SK-N-DZ (cell line): ENCODE results near the gene MYBL2. TPM values are rescaled to one million over a fixed set of nuclear protein-coding genes. Genes with fewer than 3 reads are reported as not detected.
"Not testable (repeated sequence)": the region's sequence is repeated elsewhere in the genome, so short reads cannot be mapped to it uniquely, and the experiment has no call there.

Experiments
- DNase-seq: peaks from one replicate; pipeline ENCODE4 v3.0.0-alpha.2; 2015; ENCODE audit warnings: low spot score
- polyA plus RNA-seq, 2 experiments: library from polyadenylated mRNA; depleted of rRNA; stranded (reverse); fragments of >200 nt; gene quantifications; 2 replicates each; pipeline ENCODE4 v1.2.3, GENCODE V29; 2014

MYBL2 gene
- polyA plus RNA-seq (2014; cell fraction: cytosol; rRNA removed), result 87.6 and 99.1 TPM in 2 replicates
- polyA plus RNA-seq (2014; cell fraction: nucleus; rRNA removed), result 65.7 and 84.3 TPM in 2 replicates

GRCh38 chr20:43666376-43667328 lies at the start of gene MYBL2:
Gene MYBL2, plus strand, starts transcription at chr20:43667114. Its CDS starts 170 bp downstream, at chr20:43667284.
- peak; percentile 79 for DNase-seq

GRCh38 chr20:43631598-43631997 lies 35.3 kb upstream of the MYBL2 start:
- no peak for DNase-seq

- DNase-seq, result no peak
Measured at GRCh38 chr20:43636429-43636828, 30.5 kb upstream of the MYBL2 start.

- DNase-seq, result no peak
Measured at GRCh38 chr20:43642548-43642947, 24.4 kb upstream of the MYBL2 start.

- DNase-seq, result no peak
Measured at GRCh38 chr20:43650997-43651525, 15.9 kb upstream of the MYBL2 start.

- DNase-seq, result not testable (repeated sequence)
Measured at GRCh38 chr20:43651650-43652184, 15.2 kb upstream of the MYBL2 start.

- no peak for DNase-seq
Measured at GRCh38 chr20:43653966-43654365, 12.9 kb upstream of the MYBL2 start.

GRCh38 chr20:43655176-43655575 lies 11.7 kb upstream of the MYBL2 start:
- DNase-seq, result not testable (repeated sequence)

- DNase-seq, result no peak
Measured at GRCh38 chr20:43655937-43656336, 11.0 kb upstream of the MYBL2 start.

- DNase-seq, result no peak
Measured at GRCh38 chr20:43658069-43658722, 8.7 kb upstream of the MYBL2 start.

- no peak for DNase-seq
Measured at GRCh38 chr20:43658723-43659419, 8.0 kb upstream of the MYBL2 start.

- DNase-seq, result no peak
Measured at GRCh38 chr20:43662943-43663655, 3.8 kb upstream of the MYBL2 start.

GRCh38 chr20:43665466-43666176 lies 1.3 kb upstream of the MYBL2 start:
- no peak for DNase-seq

- peak; percentile 68 for DNase-seq
Measured at GRCh38 chr20:43667341-43668132, 623 bp downstream of the MYBL2 start.

GRCh38 chr20:43669332-43669731 lies 2.4 kb downstream of the MYBL2 start:
- no peak for DNase-seq

- DNase-seq, result no peak
Measured at GRCh38 chr20:43670423-43670822, 3.5 kb downstream of the MYBL2 start.

- no peak for DNase-seq
Measured at GRCh38 chr20:43676368-43676767, 9.5 kb downstream of the MYBL2 start.

- no peak for DNase-seq
Measured at GRCh38 chr20:43680981-43681380, 14.1 kb downstream of the MYBL2 start.

GRCh38 chr20:43681468-43681942 lies 14.6 kb downstream of the MYBL2 start:
- no peak for DNase-seq
